NCI-H2107 (cell line): Measurements from ENCODE around the gene CDC6.

Experiments
- DNase-seq: peaks from one replicate; lab custom pipeline; 2025; lab: John Stamatoyannopoulos, UW

The CDC6 gene

GRCh38 chr17:40287494-40288369, at the start of gene CDC6:
CDC6 (plus strand) TSS chr17:40287879; CDS start chr17:40289421, 1,542 bp downstream.
- DNase-seq, result peak; percentile 98

- DNase-seq, result no peak
These were observed 46.3 kb upstream of the CDC6 start for GRCh38 chr17:40241252-40241834.

- no peak for DNase-seq
These were observed 44.9 kb upstream of the CDC6 start for GRCh38 chr17:40242774-40243173.

- no peak for DNase-seq
These were observed 43.9 kb upstream of the CDC6 start for GRCh38 chr17:40243761-40244160.

GRCh38 chr17:40244255-40244654, 43.4 kb upstream of the CDC6 start:
- DNase-seq, result no peak

GRCh38 chr17:40247926-40248495, 39.7 kb upstream of the CDC6 start:
- no peak for DNase-seq

GRCh38 chr17:40248507-40248906, 39.2 kb upstream of the CDC6 start:
- DNase-seq, result no peak

GRCh38 chr17:40251576-40251975, 36.1 kb upstream of the CDC6 start:
- no peak for DNase-seq

- DNase-seq, result no peak
These were observed 34.1 kb upstream of the CDC6 start for GRCh38 chr17:40253565-40253964.

- no peak for DNase-seq
These were observed 28.2 kb upstream of the CDC6 start for GRCh38 chr17:40259505-40259904.

GRCh38 chr17:40260528-40260927, 27.2 kb upstream of the CDC6 start:
- no peak for DNase-seq

GRCh38 chr17:40264458-40265185, 23.1 kb upstream of the CDC6 start:
- DNase-seq, result no peak

- DNase-seq, result no peak
These were observed 22.3 kb upstream of the CDC6 start for GRCh38 chr17:40265337-40265736.

GRCh38 chr17:40266882-40267281, 20.8 kb upstream of the CDC6 start:
- no peak for DNase-seq

- DNase-seq, result no peak
These were observed 19.5 kb upstream of the CDC6 start for GRCh38 chr17:40268141-40268712.

GRCh38 chr17:40278414-40278813, 9.3 kb upstream of the CDC6 start:
- DNase-seq, result no peak

- no peak for DNase-seq
These were observed 8.3 kb upstream of the CDC6 start for GRCh38 chr17:40279402-40279801.

GRCh38 chr17:40281663-40282062, 6.0 kb upstream of the CDC6 start:
- no peak for DNase-seq

GRCh38 chr17:40283662-40284061, 4.0 kb upstream of the CDC6 start:
- DNase-seq, result no peak

- no peak for DNase-seq
These were observed 3.5 kb upstream of the CDC6 start for GRCh38 chr17:40284085-40284713.

- no peak for DNase-seq
These were observed 1.2 kb upstream of the CDC6 start for GRCh38 chr17:40286473-40286872.

GRCh38 chr17:40287159-40287493, 553 bp upstream of the CDC6 start:
- DNase-seq, result no peak
